Smooth muscle cell (in vitro differentiated cells): ENCODE results near the gene MYLK. TPM values are rescaled to one million over a fixed set of nuclear protein-coding genes. Genes with fewer than 3 reads are reported as not detected.

ENCODE experiments used
- DNase-seq: peaks from one replicate; lab custom pipeline; 2025; ENCODE audit not compliant: unreplicated experiment; lab: John Stamatoyannopoulos, UW
- H2AFZ ChIP-seq: fragments of 200-600 bp; sonication (generic); 2 replicates; pipeline ENCODE4 v1.6.0; 2016; ENCODE audit warnings: antibody characterized with exemption, low read depth, mild to moderate bottlenecking
- H3F3A ChIP-seq: fragments of 200-600 bp; sonication (generic); 2 replicates; pipeline ENCODE4 v1.6.0; 2017; ENCODE audit warnings: antibody characterized with exemption, low read depth
- H3K27ac ChIP-seq: fragments of 200-600 bp; sonication (generic); 2 replicates; pipeline ENCODE4 v1.5.1; 2016; ENCODE audit warnings: low read depth, mild to moderate bottlenecking
- H3K27me3 ChIP-seq: fragments of 200-600 bp; sonication (generic); 2 replicates; pipeline ENCODE4 v1.6.1; 2016; ENCODE audit warnings: low read depth, mild to moderate bottlenecking
- H3K36me3 ChIP-seq: fragments of 200-600 bp; sonication (generic); 2 replicates; pipeline ENCODE4 v1.5.1; 2016; ENCODE audit warnings: low read depth
- H3K4me1 ChIP-seq: fragments of 200-600 bp; sonication (generic); 2 replicates; pipeline ENCODE4 v1.5.1; 2016; ENCODE audit warnings: low read depth
- H3K4me2 ChIP-seq: fragments of 200-600 bp; sonication (generic); 2 replicates; pipeline ENCODE4 v1.6.0; 2016; ENCODE audit warnings: mild to moderate bottlenecking
- H3K4me3 ChIP-seq: fragments of 200-600 bp; sonication (generic); 2 replicates; pipeline ENCODE4 v1.5.1; 2016; ENCODE audit warnings: mild to moderate bottlenecking
- H3K79me2 ChIP-seq: fragments of 200-600 bp; sonication (generic); 2 replicates; pipeline ENCODE4 v1.6.0; 2016; ENCODE audit warnings: low read depth, mild to moderate bottlenecking
- H3K9ac ChIP-seq: fragments of 200-600 bp; sonication (generic); 2 replicates; pipeline ENCODE4 v1.6.0; 2016; ENCODE audit warnings: low read depth
- H3K9me3 ChIP-seq: fragments of 200-600 bp; sonication (generic); replicated peaks from 2 replicates; pipeline ENCODE4 v1.5.1; 2016; ENCODE audit warnings: low read depth
- H4K20me1 ChIP-seq: fragments of 200-600 bp; sonication (generic); 2 replicates; pipeline ENCODE4 v1.6.0; 2016; ENCODE audit warnings: low read depth
- CTCF ChIP-seq: fragments of 200-600 bp; sonication (generic); IDR thresholded peaks from 2 replicates; pipeline ENCODE4 v1.5.1; 2017; ENCODE audit warnings: borderline replicate concordance, mild to moderate bottlenecking, antibody characterized with exemption; ENCODE audit not compliant: insufficient read depth, poor library complexity, severe bottlenecking
- WGBS: methylation state at CpG from one replicate; pipeline ENCODE4 v1.1.7; 2016; ENCODE audit warnings: low lambda C conversion rate; 5-methylcytosine and 5-hydroxymethylcytosine counted together
- polyA plus RNA-seq: library from polyadenylated mRNA; unstranded; fragments of >200 nt; fragmentation: Nextera tagmentation; extraction: Ambion mirVana; gene quantifications from 2 replicates; pipeline ENCODE4 v1.2.1, GENCODE V29; 2016
- total RNA-seq: library from RNA; depleted of rRNA; stranded (reverse); fragments of >200 nt; gene quantifications from 2 replicates; pipeline ENCODE4 v1.2.3, GENCODE V29; 2014

The MYLK gene
- total and polyA plus RNA-seq, 2 experiments from 2014 or later = 13.6 to 25.5 TPM

- peak overlapping the region; percentile 77 for H3K4me2 ChIP-seq
- no peak for TF ChIP-seq CTCF
- H3K27me3 ChIP-seq = no peaks in the 10 kb centered on the region
- no peak for DNase-seq
- no peaks in the 10 kb centered on the region for H4K20me1 ChIP-seq
- H3K9ac ChIP-seq = peak overlapping the region; percentile 27
- H3K79me2 ChIP-seq = no peaks in the 10 kb centered on the region
- H3K4me1 ChIP-seq = peaks cover 13% of the 10 kb centered on the region
- no peaks in the 10 kb centered on the region for H3K36me3 ChIP-seq
- H3K27ac ChIP-seq = peak overlapping the region; percentile 80
- H2AFZ ChIP-seq = no peak overlapping the region
- no peaks in the 10 kb centered on the region for H3K9me3 ChIP-seq
- no peaks in the 10 kb centered on the region for H3F3A ChIP-seq
- no peak overlapping the region for H3K4me3 ChIP-seq
Observed at GRCh38 chr3:123749711-123750110, 134.4 kb downstream of the MYLK start.

- H3K4me3 ChIP-seq = no peak overlapping the region
- 100% methylated on average over 1 of the region's 1 CpG for WGBS
- H4K20me1 ChIP-seq = no peaks in the 10 kb centered on the region
- no peaks in the 10 kb centered on the region for H3K36me3 ChIP-seq
- H3K27ac ChIP-seq = no peak overlapping the region
- no peaks in the 10 kb centered on the region for H3K27me3 ChIP-seq
- H3K4me2 ChIP-seq = no peak overlapping the region
- peaks cover 12% of the 10 kb centered on the region for H3K4me1 ChIP-seq
- no peak for TF ChIP-seq CTCF
- DNase-seq = no peak
- H2AFZ ChIP-seq = no peak overlapping the region
- no peaks in the 10 kb centered on the region for H3K9me3 ChIP-seq
- H3K79me2 ChIP-seq = no peaks in the 10 kb centered on the region
- peaks cover 5% of the 10 kb centered on the region for H3F3A ChIP-seq
- H3K9ac ChIP-seq = no peak overlapping the region
Observed at GRCh38 chr3:123745184-123745855, 138.8 kb downstream of the MYLK start.

GRCh38 chr3:123744064-123744463 lies 140.1 kb downstream of the MYLK start:
- no peak for TF ChIP-seq CTCF
- H4K20me1 ChIP-seq = no peaks in the 10 kb centered on the region
- DNase-seq = no peak
- H3K27me3 ChIP-seq = no peaks in the 10 kb centered on the region
- peaks cover 5% of the 10 kb centered on the region for H3F3A ChIP-seq
- no peak overlapping the region for H3K4me3 ChIP-seq
- H3K36me3 ChIP-seq = no peaks in the 10 kb centered on the region
- no peaks in the 10 kb centered on the region for H3K9me3 ChIP-seq
- H2AFZ ChIP-seq = no peak overlapping the region
- no peak overlapping the region for H3K9ac ChIP-seq
- H3K4me2 ChIP-seq = no peak overlapping the region
- no peaks in the 10 kb centered on the region for H3K79me2 ChIP-seq
- 96% methylated on average over 6 of the region's 6 CpGs for WGBS
- H3K27ac ChIP-seq = no peak overlapping the region
- peaks cover 10% of the 10 kb centered on the region for H3K4me1 ChIP-seq

- H3K79me2 ChIP-seq = no peaks in the 10 kb centered on the region
- peaks cover 10% of the 10 kb centered on the region for H3K4me1 ChIP-seq
- no peak overlapping the region for H3K9ac ChIP-seq
- H2AFZ ChIP-seq = no peak overlapping the region
- no peaks in the 10 kb centered on the region for H4K20me1 ChIP-seq
- no peak for DNase-seq
- H3K27ac ChIP-seq = no peak overlapping the region
- H3K4me3 ChIP-seq = no peak overlapping the region
- TF ChIP-seq CTCF = no peak
- H3F3A ChIP-seq = peaks cover 5% of the 10 kb centered on the region
- H3K9me3 ChIP-seq = no peaks in the 10 kb centered on the region
- H3K27me3 ChIP-seq = no peaks in the 10 kb centered on the region
- no peaks in the 10 kb centered on the region for H3K36me3 ChIP-seq
- no peak overlapping the region for H3K4me2 ChIP-seq
Observed at GRCh38 chr3:123743121-123743520, 141.0 kb downstream of the MYLK start.
